ENCODE results near the gene VDAC2.
"Not testable (repeated sequence)": the region's sequence is repeated elsewhere in the genome, so short reads cannot be mapped to it uniquely, and the experiment has no call there.

The VDAC2 gene

DNA sequence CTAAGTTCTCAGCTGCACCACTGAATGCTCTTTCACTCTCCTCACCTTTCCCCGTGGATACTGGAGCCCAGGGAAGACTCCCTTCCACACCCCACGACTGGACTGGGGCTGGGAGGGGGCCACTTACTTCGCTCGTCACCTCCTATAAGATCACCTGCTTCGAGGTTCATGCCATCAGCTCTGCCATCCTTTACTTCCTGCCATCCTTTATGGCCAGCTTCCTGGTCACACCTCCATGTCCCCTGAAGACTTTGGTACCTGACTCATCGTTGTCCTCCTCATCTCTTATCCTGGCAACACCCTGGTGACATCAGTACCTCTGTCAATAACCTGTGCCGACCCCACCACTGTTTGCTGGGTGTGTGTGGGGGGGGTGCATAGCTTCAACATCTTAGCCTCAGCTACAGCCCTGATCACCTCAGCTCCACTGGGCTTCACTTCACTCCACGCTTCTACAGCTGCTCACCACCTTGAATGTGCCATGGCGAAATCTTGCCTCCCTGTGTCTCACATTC lies 8.7 kb upstream of the VDAC2 start:
- DNase-seq, result no peak

DNA sequence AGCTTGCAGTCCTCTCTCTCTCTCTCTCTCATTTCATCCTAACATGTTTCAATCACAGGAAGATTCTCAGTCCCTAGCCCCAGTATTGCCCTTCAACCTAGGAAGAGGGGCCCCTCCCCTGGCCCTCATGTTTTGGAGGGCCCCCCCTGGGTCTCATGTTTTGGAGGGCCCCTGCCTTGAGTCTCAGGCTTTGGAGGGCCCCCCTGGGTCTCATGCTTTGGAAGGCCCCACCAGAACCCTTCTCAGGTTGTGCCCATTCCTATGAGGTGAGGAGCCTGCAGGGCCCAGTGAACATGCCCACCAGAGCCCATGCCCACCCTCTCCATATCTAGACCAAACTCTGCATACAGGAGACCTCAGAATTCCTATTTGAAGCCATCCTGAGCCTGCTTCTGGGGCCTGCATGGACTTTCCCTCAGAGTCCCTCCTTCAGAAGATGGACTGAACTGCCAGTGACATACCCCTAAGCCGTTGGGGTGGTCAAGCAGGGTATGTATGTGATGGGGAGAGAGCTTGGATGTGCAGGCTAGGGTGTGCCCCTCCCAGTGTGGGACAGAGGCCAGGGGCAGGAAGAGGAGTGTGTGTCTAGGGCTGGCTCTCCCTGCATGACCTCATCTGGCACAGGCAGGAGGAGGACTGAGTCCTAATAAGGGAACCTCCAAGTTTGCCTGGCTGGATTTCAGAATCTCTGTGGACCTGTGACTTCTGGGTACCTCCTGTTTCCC lies 8.1 kb upstream of the VDAC2 start:
- no peak for DNase-seq

DNA sequence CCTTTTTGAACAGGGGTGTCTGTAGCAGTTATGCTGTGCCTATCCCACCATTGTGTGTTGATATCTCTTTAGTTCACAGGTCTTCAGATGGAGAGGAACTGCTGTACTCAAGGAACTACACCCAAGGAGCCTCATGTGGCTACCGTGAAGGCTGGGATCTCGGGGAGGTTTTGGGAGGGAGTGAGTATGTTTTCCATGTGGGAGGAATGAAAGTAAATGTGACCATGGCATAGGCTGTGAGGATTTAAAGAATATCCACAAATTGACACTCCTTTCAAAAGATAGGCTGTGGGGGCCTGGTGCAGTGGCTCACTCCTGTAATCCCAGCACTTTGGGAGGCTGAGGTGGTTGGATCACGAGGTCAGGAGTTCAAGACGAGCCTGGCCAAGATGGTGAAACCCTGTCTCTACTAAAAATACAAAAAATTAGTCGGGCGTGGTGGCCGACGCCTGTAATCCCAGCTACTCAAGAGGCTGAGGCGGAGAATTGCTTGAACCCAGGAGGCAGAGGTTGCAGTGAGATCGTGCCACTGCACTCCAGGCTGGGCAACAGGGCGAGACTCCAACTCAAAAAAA lies 7.5 kb upstream of the VDAC2 start:
- DNase-seq, result not testable (repeated sequence)

DNA sequence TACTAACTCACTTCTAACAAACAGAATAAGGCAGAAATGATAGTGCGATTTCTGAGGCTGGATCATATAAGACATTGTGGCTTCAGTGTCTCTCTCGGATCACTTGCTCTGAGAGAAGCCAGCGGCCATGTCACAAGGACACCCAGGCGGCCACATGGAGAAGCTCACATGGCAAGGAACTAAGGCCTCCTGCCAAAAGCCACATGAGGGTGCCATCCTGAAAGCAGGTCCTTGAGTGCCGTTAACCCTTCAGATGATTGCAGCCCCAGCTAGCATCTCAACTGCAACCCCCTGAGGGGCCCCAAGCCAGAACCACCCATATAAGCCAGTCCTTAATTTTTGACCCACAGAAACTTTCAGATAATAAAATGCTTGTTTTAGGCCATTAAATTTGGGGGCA lies 6.9 kb upstream of the VDAC2 start:
- no peak for DNase-seq

DNA sequence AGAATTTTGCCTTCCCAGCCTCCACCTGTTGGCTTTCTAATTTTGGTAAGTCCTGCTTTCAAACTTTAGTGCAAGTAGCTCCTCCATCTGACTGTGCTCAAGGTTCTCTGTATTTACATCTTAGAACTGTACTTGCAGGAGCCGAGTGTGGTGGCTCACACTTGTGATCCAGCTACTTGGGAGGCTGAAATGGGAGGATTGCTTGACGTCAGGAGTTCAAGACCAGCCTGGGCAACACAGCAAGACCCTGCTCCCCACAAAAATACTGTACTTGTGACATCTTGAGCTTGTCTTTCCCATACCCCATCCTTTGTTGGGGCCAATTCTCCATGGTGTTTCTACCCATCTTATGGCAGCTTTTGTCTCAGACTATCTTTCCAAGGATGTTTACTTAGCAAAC lies 4.7 kb upstream of the VDAC2 start:
- DNase-seq, result no peak

DNA sequence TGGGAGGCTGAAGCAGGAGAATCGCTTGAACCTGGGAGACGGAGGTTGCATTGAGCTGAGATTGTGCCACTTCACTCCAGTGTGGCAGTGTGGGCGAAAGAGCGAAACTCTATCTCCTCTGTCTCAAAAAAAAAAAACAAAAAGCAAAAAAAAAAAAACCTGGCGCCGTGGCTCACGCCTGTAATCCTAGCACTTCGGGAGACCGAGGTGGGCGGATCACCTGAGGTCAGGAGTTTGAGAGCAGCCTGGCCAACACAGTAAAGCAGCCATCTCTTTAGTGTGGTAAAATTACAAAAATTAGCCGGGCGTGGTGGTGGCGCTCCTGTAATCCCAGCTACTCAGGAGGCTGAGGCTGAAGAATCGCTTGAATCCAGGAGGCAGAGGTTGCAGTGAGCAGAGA lies 4.0 kb upstream of the VDAC2 start:
- DNase-seq, result not testable (repeated sequence)

DNA sequence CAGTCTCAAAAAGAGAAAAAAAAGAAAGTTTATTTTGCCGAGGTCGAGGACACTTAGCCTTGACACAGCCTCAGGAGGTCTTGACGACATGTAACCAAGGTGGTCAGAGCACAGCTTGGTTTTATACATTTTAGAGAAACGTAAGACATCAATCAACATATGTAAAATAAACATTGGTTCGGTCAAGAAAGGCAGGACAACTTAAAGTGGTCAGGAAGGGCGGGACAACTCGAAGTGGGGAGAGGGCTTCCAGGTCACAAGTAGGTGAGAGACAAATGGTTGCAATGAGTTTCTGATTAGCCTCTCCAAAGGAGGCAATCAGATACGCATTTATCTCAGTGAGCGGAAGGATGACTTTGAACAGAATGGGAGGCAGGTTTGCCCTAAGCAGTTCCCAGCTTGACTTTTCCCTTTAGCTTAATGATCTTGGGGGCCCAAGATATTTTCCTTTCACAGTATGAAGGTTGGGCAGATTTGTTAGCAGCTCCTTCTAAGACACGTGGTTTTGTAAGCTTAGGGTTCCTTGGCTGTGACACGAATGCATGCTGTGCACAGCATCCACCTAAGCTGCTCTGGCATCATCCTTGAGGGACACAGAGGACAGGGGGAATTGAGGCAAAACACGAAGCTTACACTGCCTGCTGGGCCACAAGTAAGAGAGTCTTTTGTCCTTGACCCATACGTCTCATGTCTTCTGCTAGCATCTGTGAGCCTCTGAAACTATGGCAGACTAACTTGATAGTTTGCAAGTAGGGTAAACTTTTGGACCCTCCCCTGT lies 3.3 kb upstream of the VDAC2 start:
- DNase-seq, result no peak

DNA sequence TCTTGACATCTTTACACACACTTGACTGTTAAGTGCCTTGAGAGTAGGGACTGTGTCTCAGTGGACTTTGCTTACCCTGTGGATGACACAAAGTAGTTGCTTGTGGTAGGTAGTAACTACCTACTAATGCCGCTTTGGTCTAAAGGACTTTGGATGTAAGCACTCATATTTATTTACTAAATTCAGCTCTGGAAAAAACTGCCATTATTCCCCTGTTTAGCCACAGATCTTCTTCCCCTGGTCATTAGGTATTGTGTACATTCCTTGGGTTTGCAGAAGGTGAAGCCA lies 2.8 kb upstream of the VDAC2 start:
- DNase-seq, result no peak

DNA sequence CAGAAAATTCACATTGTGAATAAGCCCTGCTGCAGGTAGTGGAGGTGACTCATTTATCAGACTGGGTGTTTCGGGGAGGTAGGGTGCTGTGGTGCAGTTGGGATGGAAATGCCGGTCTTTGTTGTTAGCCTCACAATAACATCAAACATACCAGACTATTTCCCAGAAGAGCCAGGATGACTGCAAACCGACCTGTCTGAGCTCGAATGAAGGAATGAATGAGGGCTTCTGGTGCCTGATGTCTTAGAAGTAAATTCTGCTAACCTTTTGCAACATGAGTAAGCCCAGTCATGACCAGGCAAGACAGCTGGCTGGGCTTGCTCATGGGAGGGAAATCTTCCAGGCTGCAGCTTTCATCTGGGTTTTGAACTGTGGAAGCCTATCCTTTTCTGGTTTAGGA lies 2.4 kb upstream of the VDAC2 start:
- DNase-seq, result no peak

DNA sequence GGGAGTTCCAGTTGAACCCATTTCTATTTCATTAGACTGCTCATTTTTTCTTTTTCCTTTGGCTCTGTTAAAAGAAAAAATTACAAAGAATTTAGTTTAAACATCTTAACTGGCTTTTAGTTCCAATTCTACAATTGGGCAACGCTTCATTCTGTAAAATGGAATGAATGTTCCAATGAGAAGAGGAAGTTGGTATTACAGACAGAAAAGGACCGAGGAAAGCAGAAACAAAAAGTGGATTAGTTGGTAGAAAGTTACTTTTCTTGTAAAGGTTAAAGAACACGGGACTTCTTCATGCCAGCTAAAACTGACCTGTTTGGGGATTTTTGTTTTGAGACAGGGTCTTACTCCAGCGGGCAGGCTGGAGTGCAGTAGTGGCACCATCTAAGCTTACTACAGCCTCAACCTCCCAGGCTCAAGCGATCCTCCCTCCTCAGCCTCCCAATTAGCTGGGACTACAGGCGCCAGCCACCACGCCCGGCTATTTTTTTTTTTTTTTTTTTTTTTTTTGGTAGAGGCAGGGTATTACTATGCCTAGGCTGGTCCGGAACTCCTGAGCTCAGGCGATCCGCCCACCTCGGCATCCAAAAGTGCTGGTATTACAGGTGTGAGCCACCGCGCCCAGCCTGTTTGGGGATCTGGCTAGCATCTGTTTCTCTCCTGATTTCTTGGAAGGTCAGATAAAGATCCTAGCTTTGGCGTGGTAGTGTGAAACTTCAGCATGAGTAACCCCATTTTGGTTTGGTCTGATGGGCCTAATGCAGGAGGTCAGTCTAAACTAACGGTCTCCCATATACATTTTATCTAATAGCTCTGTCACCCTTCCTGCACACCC lies 1.3 kb upstream of the VDAC2 start:
- DNase-seq, result no peak

DNA sequence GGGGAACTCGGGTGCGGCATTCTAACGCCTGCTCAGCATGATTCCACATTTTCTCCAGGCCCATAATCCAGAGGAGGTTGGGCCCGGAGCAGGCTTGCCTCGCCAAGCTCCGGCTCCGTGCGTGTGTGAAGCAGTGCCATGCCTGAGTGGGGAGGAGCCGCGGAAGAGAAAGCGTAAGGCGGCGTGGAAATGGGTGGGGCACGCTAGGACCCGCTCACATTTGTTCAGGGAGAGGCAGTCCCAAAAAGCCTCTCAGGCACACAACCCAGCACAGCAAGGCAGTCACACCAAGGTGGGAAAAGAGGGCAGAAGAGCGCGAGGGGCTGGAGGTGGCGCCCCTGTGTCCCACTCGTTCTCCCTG lies 695 bp upstream of the VDAC2 start:
- peak; percentile 81 for DNase-seq

DNA sequence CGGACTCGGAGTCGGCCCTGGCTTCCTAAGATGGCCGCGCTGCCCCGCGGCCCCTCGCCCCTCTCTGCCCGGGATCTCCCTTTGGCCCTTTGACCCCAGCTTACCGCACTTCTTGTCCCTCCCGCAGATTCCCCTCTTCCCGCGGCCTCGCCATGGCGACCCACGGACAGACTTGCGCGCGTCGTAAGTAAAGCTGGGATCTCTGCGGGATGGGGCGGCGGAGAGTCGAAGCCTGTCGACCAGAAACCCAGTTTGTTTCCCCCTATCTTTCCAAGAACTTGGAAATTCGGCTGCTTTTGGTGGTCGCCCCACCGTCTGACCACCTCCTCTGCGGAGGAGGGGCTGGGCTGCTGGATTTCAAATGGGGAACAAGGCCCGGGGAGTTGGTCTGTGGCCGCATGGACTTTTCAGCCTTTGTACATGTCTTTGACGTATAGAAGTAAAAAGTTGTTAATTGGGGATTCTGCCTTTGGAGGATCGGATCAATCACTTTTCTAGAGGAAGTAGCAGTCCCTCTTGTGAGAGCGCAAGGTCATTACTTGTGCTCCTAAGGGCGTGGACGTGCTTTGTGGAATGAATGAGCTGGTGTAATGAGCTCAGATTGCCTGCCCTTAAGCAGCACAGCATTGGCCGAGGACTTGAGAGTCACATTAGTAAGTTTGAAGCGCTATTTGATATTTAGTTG lies 553 bp downstream of the VDAC2 start:
- peak; percentile 41 for DNase-seq

DNA sequence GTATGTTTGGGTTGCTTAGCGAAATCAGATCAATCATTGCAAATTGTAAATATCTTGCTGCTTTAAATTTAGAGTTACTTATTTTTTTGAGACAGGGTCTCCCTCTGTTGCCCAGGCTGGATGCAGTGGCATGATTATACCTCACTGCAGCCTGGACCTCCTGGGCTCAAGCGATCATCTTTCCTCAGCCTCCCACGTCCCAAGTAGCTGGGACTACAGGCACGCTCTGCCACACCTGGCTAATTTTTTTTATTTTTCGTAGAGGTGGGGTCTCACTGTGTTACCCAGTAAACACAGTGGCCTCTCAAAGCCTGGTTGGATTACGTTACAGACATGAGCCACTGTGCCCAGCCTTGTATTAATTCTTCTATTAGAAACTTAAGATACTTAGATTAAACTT lies 1.7 kb downstream of the VDAC2 start:
- no peak for DNase-seq

DNA sequence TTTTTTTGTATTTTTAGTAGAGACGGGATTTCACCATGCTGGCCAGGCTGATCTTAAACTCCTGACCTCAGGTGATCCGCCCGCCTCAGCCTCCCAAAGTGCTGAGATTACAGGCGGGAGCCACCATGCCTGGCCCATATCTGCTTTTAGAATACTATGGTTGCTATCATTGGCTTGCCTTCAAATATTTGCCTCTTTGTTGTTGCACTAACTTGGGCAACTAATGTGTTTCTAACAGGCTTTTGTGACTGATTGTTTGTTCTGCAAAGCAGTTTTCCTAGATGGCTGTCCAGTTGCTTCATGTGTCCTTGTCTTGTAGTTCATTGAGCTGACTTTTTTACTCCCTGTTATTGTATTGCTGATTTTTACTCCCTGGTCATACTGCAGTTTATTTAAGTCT lies 9.7 kb downstream of the VDAC2 start:
- no peak for DNase-seq

DNA sequence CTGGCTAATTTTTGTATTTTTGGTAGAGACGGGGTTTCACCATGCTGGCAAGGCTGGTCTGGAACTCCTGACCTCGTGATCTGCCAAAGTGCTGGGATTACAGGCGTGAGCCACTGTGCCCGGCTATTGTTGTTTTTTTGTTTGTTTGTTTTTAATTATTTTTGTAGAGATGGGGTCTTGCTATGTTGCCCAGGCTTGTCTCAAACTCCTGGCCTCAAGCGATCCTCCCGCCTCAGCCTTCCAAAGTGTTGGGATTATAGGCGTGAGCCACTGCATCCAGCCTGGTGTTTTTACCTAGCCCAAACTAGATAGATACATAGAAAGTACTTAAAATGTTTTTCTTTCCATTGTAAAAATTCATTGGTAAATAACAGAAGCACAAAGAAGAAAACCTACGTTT lies 10.9 kb downstream of the VDAC2 start:
- not testable (repeated sequence) for DNase-seq

DNA sequence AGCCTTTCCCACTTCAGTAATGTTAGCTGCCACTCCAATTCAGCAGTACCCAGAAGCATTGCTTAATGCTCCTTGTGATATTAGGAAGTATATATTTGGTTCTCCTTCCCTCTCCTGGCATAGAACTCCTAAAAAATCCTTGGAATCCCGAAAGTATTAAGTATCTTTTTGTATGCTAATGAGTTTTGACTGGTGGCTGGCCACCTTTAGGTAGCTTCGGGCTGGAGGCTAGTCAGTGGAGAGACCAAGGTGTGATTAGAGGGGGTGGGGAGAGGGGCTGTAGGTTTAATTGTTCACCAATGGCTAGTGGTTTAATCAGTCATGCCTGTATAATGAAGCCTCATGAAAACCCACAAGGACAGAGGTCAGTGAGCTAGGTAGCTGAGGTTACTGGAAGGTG lies 12.9 kb downstream of the VDAC2 start:
- DNase-seq, result no peak

DNA sequence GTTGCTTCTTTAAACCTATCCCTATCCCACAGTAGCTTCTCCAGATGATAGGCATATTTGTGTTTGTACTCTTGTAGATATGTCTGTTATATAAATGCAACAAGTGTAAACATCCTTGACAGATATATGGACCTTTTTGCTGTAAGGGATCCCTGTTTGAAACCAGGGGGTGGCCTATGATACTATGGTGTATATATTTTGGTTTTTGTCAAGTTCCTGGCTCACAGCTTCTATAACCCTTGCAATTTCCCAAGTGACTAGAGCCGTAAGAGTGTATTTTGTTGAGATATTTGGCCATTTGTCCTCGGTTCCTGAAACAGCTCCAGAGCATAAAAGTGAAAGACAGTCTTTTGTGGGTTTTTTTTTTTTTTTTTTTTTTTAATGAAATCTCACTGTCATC lies 15.5 kb downstream of the VDAC2 start:
- DNase-seq, result no peak

DNA sequence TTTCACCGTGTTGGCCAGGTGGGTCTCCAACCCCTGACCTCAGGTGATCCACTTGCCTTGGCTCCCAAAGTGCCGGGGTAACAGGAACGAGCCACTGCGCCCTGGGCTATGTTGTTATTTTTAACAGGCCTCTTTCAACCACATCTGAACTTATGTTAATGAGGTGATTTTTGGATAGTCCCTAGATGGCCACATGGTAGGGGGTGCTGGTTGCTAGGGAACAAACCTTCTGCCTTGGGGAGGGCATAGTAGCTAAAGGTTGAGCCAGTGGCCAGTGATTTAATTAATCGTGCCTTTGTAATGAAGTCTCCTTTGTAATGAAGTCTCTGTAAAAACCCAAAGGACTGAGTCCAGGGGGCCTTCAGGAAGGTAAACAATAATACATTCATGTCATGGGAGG lies 16.1 kb downstream of the VDAC2 start:
- DNase-seq, result no peak

DNA sequence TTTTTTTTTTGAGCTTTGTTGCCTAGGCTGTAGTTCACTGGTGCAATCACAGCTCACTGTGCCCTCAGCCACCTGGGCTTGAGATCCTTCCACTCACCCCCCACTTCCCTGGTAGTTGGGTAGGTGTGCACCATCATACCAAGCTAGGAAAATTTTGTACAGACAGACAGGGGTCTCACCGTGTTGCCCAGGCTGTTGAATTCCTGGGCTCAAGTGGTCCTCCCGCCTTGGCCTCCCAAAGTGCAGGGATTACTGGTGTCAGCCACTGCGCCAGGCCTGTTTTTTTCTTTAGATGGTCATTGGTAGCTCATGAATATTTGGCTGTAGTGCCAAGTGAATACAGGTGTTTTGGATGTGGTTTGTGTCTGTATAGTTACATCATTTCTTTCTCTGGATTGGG lies 17.7 kb downstream of the VDAC2 start:
- DNase-seq, result no peak

DNA sequence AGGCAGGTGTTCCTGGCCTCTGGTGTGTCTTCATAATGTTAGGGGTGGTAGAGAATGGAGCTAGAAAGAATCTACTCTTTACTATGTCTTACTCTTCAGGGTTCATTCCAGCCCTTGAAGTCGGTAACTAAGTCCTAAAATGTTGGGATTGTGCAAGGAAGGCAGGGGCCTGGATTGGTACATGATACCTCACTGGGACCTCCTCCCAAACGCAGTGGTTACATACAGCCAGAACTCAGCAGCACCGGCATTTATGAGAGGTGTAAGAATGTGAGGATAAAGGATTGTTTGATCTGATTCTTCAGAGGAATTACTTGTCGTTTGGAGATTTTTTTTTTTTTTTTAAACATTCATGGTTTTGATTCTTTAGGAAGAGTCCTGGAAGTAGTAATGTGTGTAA lies 18.2 kb downstream of the VDAC2 start:
- no peak for DNase-seq

DNA sequence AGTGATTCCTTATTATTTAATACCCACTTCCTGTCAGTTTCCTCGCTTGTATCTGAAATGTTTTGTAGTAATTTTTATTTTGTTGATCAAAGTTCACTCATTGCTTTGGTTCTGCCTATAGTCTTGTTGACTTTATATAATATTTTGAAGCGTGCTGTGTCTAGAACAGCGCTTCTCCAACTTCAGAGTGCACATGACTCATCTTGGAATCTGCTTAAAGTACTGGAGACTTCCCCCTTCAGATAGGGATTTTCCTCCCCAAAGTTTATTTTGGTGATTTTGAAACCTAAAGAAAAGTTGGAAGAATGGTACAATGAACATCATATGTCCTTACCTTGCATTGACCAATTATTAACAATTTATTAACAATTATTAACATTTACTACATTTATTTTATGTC lies 19.4 kb downstream of the VDAC2 start:
- no peak for DNase-seq

DNA sequence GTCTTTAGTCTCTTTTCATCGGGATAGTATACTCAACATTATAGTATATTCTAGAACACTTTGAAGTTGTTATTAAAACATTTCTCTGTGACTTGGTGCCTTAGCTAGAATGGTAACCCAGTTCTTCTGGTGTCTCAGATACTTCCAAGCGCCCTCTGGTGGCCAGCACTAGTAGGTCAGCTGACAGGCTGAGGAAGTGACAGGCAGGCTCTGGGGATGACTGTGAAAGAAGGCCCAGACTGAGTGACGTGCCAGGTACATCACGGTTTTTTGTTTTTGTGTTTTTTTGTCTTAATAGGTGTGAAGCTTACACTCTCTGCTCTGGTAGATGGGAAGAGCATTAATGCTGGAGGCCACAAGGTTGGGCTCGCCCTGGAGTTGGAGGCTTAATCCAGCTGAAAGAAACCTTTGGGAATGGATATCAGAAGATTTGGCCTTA lies 20.0 kb downstream of the VDAC2 start:
- peak; percentile 94 for DNase-seq
